SKM-1 treated with dmso at 0.1 percent for 144 hours (cell line): ENCODE results near the gene C19orf25.
A peak's percentile ranks its signal among the peaks of the same experiment; 100 is the strongest.
"Not testable (repeated sequence)": the region's sequence is repeated elsewhere in the genome, so short reads cannot be mapped to it uniquely, and the experiment has no call there.

ENCODE experiments used
- DNase-seq: peaks from one replicate; lab custom pipeline; 2025; ENCODE audit not compliant: unreplicated experiment; lab: John Stamatoyannopoulos, UW

Gene C19orf25

GRCh38 chr19:1512671-1513498, 33.9 kb upstream of the C19orf25 start, which contains the start of gene ADAMTSL5:
Gene ADAMTSL5 (minus strand): TSS chr19:1513019. CDS start chr19:1510943, 2,076 bp downstream.
- peak; percentile 41 for DNase-seq

GRCh38 chr19:1511318-1512317, 32.6 kb upstream of the C19orf25 start:
- DNase-seq, result no peak

- no peak for DNase-seq
These were observed 31.8 kb upstream of the C19orf25 start for GRCh38 chr19:1510807-1511206.

- DNase-seq, result no peak
These were observed 31.4 kb upstream of the C19orf25 start for GRCh38 chr19:1510442-1510806.

GRCh38 chr19:1509602-1510441, 30.8 kb upstream of the C19orf25 start:
- DNase-seq, result no peak

GRCh38 chr19:1508507-1508856, 29.5 kb upstream of the C19orf25 start:
- DNase-seq, result no peak

GRCh38 chr19:1507763-1508506, 28.9 kb upstream of the C19orf25 start:
- DNase-seq, result peak; percentile 90

- DNase-seq, result no peak
These were observed 28.2 kb upstream of the C19orf25 start for GRCh38 chr19:1507192-1507660.

GRCh38 chr19:1505991-1506881, 27.2 kb upstream of the C19orf25 start:
- DNase-seq, result no peak

GRCh38 chr19:1505012-1505411, 26.0 kb upstream of the C19orf25 start:
- DNase-seq, result no peak

- no peak for DNase-seq
These were observed 25.1 kb upstream of the C19orf25 start for GRCh38 chr19:1503925-1504773.

- peak; percentile 46 for DNase-seq
These were observed 24.3 kb upstream of the C19orf25 start for GRCh38 chr19:1503089-1503924.

- no peak for DNase-seq
These were observed 23.5 kb upstream of the C19orf25 start for GRCh38 chr19:1502433-1503088.

GRCh38 chr19:1501200-1501595, 22.2 kb upstream of the C19orf25 start:
- no peak for DNase-seq

- not testable (repeated sequence) for DNase-seq
These were observed 20.2 kb upstream of the C19orf25 start for GRCh38 chr19:1499231-1499630.

- no peak for DNase-seq
These were observed 18.7 kb upstream of the C19orf25 start for GRCh38 chr19:1497578-1498235.
